RWPE1 (cell line): ENCODE measurements around the gene RC3H1.

Source experiments
- CTCF ChIA-PET: fragments of 350-600 bp; sonication (Branson Sonifier 250); formaldehyde crosslinking; extraction: SDS; loops from one replicate; lab custom pipeline; 2021; lab: Yijun Ruan, JAX
- POLR2A ChIA-PET: fragments of 400-600 bp; formaldehyde crosslinking; extraction: SDS; loops from one replicate; lab custom pipeline; 2020; ENCODE audit warnings: antibody characterized with exemption; ENCODE audit not compliant: low non-redundant PET; lab: Yijun Ruan, JAX
- DNase-seq: peaks from one replicate; pipeline ENCODE4 v3.0.0; 2012; ENCODE audit warnings: low spot score
- H3K27ac ChIP-seq: fragments of 450-650 bp; 2 replicates; pipeline ENCODE4 v1.5.1; 2017
- TF ChIP-seq, protein P1 (sequence below): fragments of 450-650 bp; conservative IDR thresholded peaks from 2 replicates; pipeline ENCODE4 v1.5.1; 2017; ENCODE audit warnings: low read depth, mild to moderate bottlenecking

Gene RC3H1

GRCh38 chr1:174013864-174014418 is 8.2 kb downstream of the RC3H1 start:
- TF ChIP-seq, protein P1, sequence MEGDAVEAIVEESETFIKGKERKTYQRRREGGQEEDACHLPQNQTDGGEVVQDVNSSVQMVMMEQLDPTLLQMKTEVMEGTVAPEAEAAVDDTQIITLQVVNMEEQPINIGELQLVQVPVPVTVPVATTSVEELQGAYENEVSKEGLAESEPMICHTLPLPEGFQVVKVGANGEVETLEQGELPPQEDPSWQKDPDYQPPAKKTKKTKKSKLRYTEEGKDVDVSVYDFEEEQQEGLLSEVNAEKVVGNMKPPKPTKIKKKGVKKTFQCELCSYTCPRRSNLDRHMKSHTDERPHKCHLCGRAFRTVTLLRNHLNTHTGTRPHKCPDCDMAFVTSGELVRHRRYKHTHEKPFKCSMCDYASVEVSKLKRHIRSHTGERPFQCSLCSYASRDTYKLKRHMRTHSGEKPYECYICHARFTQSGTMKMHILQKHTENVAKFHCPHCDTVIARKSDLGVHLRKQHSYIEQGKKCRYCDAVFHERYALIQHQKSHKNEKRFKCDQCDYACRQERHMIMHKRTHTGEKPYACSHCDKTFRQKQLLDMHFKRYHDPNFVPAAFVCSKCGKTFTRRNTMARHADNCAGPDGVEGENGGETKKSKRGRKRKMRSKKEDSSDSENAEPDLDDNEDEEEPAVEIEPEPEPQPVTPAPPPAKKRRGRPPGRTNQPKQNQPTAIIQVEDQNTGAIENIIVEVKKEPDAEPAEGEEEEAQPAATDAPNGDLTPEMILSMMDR, result no peak
- DNase-seq, result no peak
- CTCF ChIA-PET, result interaction anchor here (0.6 kb wide), 1 partner anchor 20 kb away, joined by 9 read pairs; no protein-coding TSS in a partner anchor
- no peak overlapping the region for H3K27ac ChIP-seq
- POLR2A ChIA-PET, result no interaction called here

- no peak for DNase-seq
- POLR2A ChIA-PET, result no interaction called here
Measured at GRCh38 chr1:174008979-174009378, 13.2 kb downstream of the RC3H1 start.

GRCh38 chr1:174008269-174008668 is 13.9 kb downstream of the RC3H1 start:
- TF ChIP-seq, protein P1, result no peak
- H3K27ac ChIP-seq, result no peak overlapping the region
- POLR2A ChIA-PET, result no interaction called here
- no peak for DNase-seq
- CTCF ChIA-PET, result no interaction called here

More at GRCh38 chr1:174008979-174009378, 13.2 kb downstream of the RC3H1 start:
- CTCF ChIA-PET, result interaction anchor here (0.6 kb wide), 1 partner anchor 725 kb away, joined by 3 read pairs; no protein-coding TSS in a partner anchor
- TF ChIP-seq, protein P1, result no peak
- no peak overlapping the region for H3K27ac ChIP-seq

DNA sequence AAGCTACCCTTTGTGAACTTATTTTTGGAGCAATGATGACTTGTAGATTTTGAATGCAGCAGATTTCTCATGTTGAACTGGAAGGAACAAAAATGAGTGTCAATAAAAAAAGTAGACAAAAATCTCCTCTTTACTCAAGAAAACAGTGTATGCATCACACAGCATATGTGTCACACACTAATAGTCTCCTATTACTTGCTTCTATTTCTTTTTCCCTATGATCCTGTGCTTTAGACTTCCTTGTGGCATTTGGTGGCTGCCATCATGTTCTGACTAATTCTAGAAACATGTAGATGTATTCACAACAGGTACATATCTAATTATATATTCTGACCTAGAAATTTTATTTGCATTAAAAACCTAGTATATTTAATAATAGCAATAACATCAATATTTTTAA is 14.3 kb downstream of the RC3H1 start:
- POLR2A ChIA-PET, result no interaction called here
- TF ChIP-seq, protein P1, result no peak
- CTCF ChIA-PET, result no interaction called here
- no peak overlapping the region for H3K27ac ChIP-seq
- no peak for DNase-seq

GRCh38 chr1:174005032-174005431 is 17.1 kb downstream of the RC3H1 start:
- CTCF ChIA-PET, result no interaction called here
- DNase-seq, result no peak
- TF ChIP-seq, protein P1, result no peak
- H3K27ac ChIP-seq, result no peak overlapping the region
- POLR2A ChIA-PET, result no interaction called here

DNA sequence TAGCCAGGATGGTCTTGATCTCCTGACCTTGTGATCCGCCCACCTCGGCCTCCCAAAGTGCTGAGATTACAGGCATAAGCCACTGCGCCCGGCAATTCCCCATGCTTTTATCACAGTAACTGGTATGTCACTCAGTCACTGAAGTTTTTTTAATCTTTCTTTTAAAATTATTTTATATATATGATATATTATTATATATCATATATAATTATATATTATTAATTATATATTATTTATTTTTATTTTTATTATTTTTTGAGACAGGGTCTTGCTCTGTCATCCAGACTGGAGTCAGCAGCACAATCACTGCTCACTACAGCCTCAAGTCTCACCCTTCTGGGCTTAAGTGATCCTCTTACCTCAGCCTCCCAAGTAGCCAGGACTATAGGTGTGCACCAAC is 18.3 kb downstream of the RC3H1 start:
- H3K27ac ChIP-seq, result no peak overlapping the region
- DNase-seq, result no peak
- POLR2A ChIA-PET, result no interaction called here
- TF ChIP-seq, protein P1, result no peak
- CTCF ChIA-PET, result no interaction called here
